ENCODE results near the gene LIME1. TPM values are rescaled to one million over a fixed set of nuclear protein-coding genes. Genes with fewer than 3 reads are reported as not detected.

The LIME1 gene
- total RNA-seq, 2 donors from 2014 or later: 9.8 to 24.8 TPM

GRCh38 chr20:63754008-63754407, 17.5 kb downstream of the LIME1 start:
- no peak for ATAC-seq (replicated peaks)
- peaks cover 4% of the 10 kb centered on the region for H3K4me1 Mint-ChIP-seq
- no peak overlapping the region for H3K4me3 Mint-ChIP-seq
- no peaks in the 10 kb centered on the region for H3K27me3 Mint-ChIP-seq
- H3K9me3 Mint-ChIP-seq: no peaks in the 10 kb centered on the region
- no peak overlapping the region for H3K27ac Mint-ChIP-seq
- H3K36me3 Mint-ChIP-seq (ENCODE audit: low read depth): no peaks in the 10 kb centered on the region

GRCh38 chr20:63755933-63756647, 19.6 kb downstream of the LIME1 start:
- no peaks in the 10 kb centered on the region for H3K36me3 Mint-ChIP-seq (ENCODE audit: low read depth)
- no peak overlapping the region for H3K27ac Mint-ChIP-seq
- H3K9me3 Mint-ChIP-seq: no peaks in the 10 kb centered on the region
- no peak for ATAC-seq (replicated peaks)
- peaks cover 4% of the 10 kb centered on the region for H3K4me1 Mint-ChIP-seq
- H3K27me3 Mint-ChIP-seq: no peaks in the 10 kb centered on the region
- H3K4me3 Mint-ChIP-seq: no peak overlapping the region

- no peak for ATAC-seq (replicated peaks)
- no peaks in the 10 kb centered on the region for H3K27me3 Mint-ChIP-seq
- H3K27ac Mint-ChIP-seq: no peak overlapping the region
- no peaks in the 10 kb centered on the region for H3K36me3 Mint-ChIP-seq (ENCODE audit: low read depth)
- peaks cover 4% of the 10 kb centered on the region for H3K4me1 Mint-ChIP-seq
- H3K9me3 Mint-ChIP-seq: no peaks in the 10 kb centered on the region
- no peak overlapping the region for H3K4me3 Mint-ChIP-seq
These were observed 20.2 kb downstream of the LIME1 start for GRCh38 chr20:63756648-63756991.

GRCh38 chr20:63758152-63758551, 21.7 kb downstream of the LIME1 start:
- Mint-ChIP-seq H3K36me3 (ENCODE audit: low read depth) (no peaks in the 10 kb centered on the region), H3K4me1 (peaks cover 4% of the 10 kb centered on the region), H3K27ac (no peak overlapping the region), H3K27me3 (no peaks in the 10 kb centered on the region), H3K9me3 (no peaks in the 10 kb centered on the region), H3K4me3 (no peak overlapping the region)
- no peak for ATAC-seq (replicated peaks)

GRCh38 chr20:63759377-63759901, 23.0 kb downstream of the LIME1 start:
- peaks cover 4% of the 10 kb centered on the region for H3K4me1 Mint-ChIP-seq
- H3K36me3 Mint-ChIP-seq (ENCODE audit: low read depth): no peaks in the 10 kb centered on the region
- H3K27me3 Mint-ChIP-seq: no peaks in the 10 kb centered on the region
- no peaks in the 10 kb centered on the region for H3K9me3 Mint-ChIP-seq
- ATAC-seq (replicated peaks): no peak
- H3K27ac Mint-ChIP-seq: no peak overlapping the region
- no peak overlapping the region for H3K4me3 Mint-ChIP-seq

- Mint-ChIP-seq H3K27me3 (no peaks in the 10 kb centered on the region), H3K4me3 (no peak overlapping the region), H3K9me3 (no peaks in the 10 kb centered on the region), H3K27ac (no peak overlapping the region), H3K36me3 (ENCODE audit: low read depth) (no peaks in the 10 kb centered on the region), H3K4me1 (no peaks in the 10 kb centered on the region)
- ATAC-seq (replicated peaks): no peak
These were observed 28.8 kb downstream of the LIME1 start for GRCh38 chr20:63765082-63765873.

- H3K4me1 Mint-ChIP-seq: no peaks in the 10 kb centered on the region
- no peak overlapping the region for H3K4me3 Mint-ChIP-seq
- H3K27ac Mint-ChIP-seq: no peak overlapping the region
- H3K27me3 Mint-ChIP-seq: no peaks in the 10 kb centered on the region
- no peaks in the 10 kb centered on the region for H3K36me3 Mint-ChIP-seq (ENCODE audit: low read depth)
- H3K9me3 Mint-ChIP-seq: no peaks in the 10 kb centered on the region
- ATAC-seq (replicated peaks): no peak
These were observed 29.4 kb downstream of the LIME1 start for GRCh38 chr20:63765902-63766301.

GRCh38 chr20:63766695-63767426, 30.4 kb downstream of the LIME1 start:
- Mint-ChIP-seq H3K36me3 (ENCODE audit: low read depth) (no peaks in the 10 kb centered on the region), H3K4me3 (no peak overlapping the region), H3K4me1 (no peaks in the 10 kb centered on the region), H3K9me3 (no peaks in the 10 kb centered on the region), H3K27me3 (no peaks in the 10 kb centered on the region), H3K27ac (no peak overlapping the region)
- no peak for ATAC-seq (replicated peaks)

- Mint-ChIP-seq H3K27ac (no peak overlapping the region), H3K36me3 (ENCODE audit: low read depth) (no peaks in the 10 kb centered on the region), H3K4me3 (no peak overlapping the region), H3K4me1 (no peaks in the 10 kb centered on the region), H3K27me3 (no peaks in the 10 kb centered on the region), H3K9me3 (no peaks in the 10 kb centered on the region)
- ATAC-seq (replicated peaks): no peak
These were observed 31.0 kb downstream of the LIME1 start for GRCh38 chr20:63767456-63767855.

- Mint-ChIP-seq H3K9me3 (no peaks in the 10 kb centered on the region), H3K36me3 (ENCODE audit: low read depth) (no peaks in the 10 kb centered on the region), H3K27me3 (no peaks in the 10 kb centered on the region), H3K27ac (no peak overlapping the region), H3K4me1 (no peaks in the 10 kb centered on the region), H3K4me3 (no peak overlapping the region)
- no peak for ATAC-seq (replicated peaks)
These were observed 31.4 kb downstream of the LIME1 start for GRCh38 chr20:63767886-63768285.

GRCh38 chr20:63768591-63769515, 32.4 kb downstream of the LIME1 start:
- H3K9me3 Mint-ChIP-seq: no peaks in the 10 kb centered on the region
- no peak overlapping the region for H3K4me3 Mint-ChIP-seq
- no peaks in the 10 kb centered on the region for H3K27me3 Mint-ChIP-seq
- H3K4me1 Mint-ChIP-seq: no peaks in the 10 kb centered on the region
- ATAC-seq (replicated peaks): no peak
- H3K36me3 Mint-ChIP-seq (ENCODE audit: low read depth): no peaks in the 10 kb centered on the region
- H3K27ac Mint-ChIP-seq: no peak overlapping the region

- no peaks in the 10 kb centered on the region for H3K36me3 Mint-ChIP-seq (ENCODE audit: low read depth)
- no peak overlapping the region for H3K27ac Mint-ChIP-seq
- no peaks in the 10 kb centered on the region for H3K27me3 Mint-ChIP-seq
- H3K4me1 Mint-ChIP-seq: no peaks in the 10 kb centered on the region
- ATAC-seq (replicated peaks): no peak
- no peaks in the 10 kb centered on the region for H3K9me3 Mint-ChIP-seq
- no peak overlapping the region for H3K4me3 Mint-ChIP-seq
These were observed 33.5 kb downstream of the LIME1 start for GRCh38 chr20:63769891-63770474.

GRCh38 chr20:63771046-63771707, 34.7 kb downstream of the LIME1 start:
- Mint-ChIP-seq H3K27ac (no peak overlapping the region), H3K4me1 (no peaks in the 10 kb centered on the region), H3K27me3 (no peaks in the 10 kb centered on the region), H3K36me3 (ENCODE audit: low read depth) (no peaks in the 10 kb centered on the region), H3K9me3 (no peaks in the 10 kb centered on the region), H3K4me3 (no peak overlapping the region)
- ATAC-seq (replicated peaks): no peak
